ENCODE results near the gene CMSS1. TPM values are rescaled to one million over a fixed set of nuclear protein-coding genes. Genes with fewer than 3 reads are reported as not detected.

CMSS1 gene
- total RNA-seq, 1 experiment from 2014 or later = 70.6 TPM

GRCh38 chr3:100098784-100099070 is 281.1 kb downstream of the CMSS1 start (continued):
- TF ChIP-seq MLX (CRISPR knock-in tag; IDR thresholded peaks at IDR 0.05) (no peak), E2F4 (CRISPR knock-in tag; IDR thresholded peaks at IDR 0.05; ENCODE audit: borderline replicate concordance, low read depth) (no peak), NR1H2 (CRISPR knock-in tag; IDR thresholded peaks at IDR 0.05) (no peak), AFF4 (CRISPR knock-in tag; IDR thresholded peaks at IDR 0.05; ENCODE audit: borderline replicate concordance) (no peak), HMGXB4 (CRISPR knock-in tag; IDR thresholded peaks at IDR 0.05) (no peak), ESRRA (CRISPR knock-in tag; IDR thresholded peaks at IDR 0.05; ENCODE audit: borderline replicate concordance) (no peak), ZNF512 (CRISPR knock-in tag; IDR thresholded peaks at IDR 0.05; ENCODE audit: borderline replicate concordance) (no peak), SMAD3 (CRISPR knock-in tag; IDR thresholded peaks at IDR 0.05; ENCODE audit: borderline replicate concordance) (no peak), SMAD4 (CRISPR knock-in tag; IDR thresholded peaks at IDR 0.05) (no peak), FOXK1 (CRISPR knock-in tag; IDR thresholded peaks at IDR 0.05) (no peak)

- TF ChIP-seq JAZF1 (CRISPR knock-in tag; IDR thresholded peaks at IDR 0.05) = no peak
- no peak for TF ChIP-seq GRHL2 (CRISPR knock-in tag; IDR thresholded peaks at IDR 0.05; ENCODE audit: insufficient replicate concordance, severe bottlenecking)
- no peak for TF ChIP-seq E2F1 (CRISPR knock-in tag; IDR thresholded peaks at IDR 0.05)
- no peak for TF ChIP-seq MAX (CRISPR knock-in tag; IDR thresholded peaks at IDR 0.05)
- TF ChIP-seq TEAD1 (CRISPR knock-in tag; IDR thresholded peaks at IDR 0.05) = no peak
- TF ChIP-seq HMGXB4 (CRISPR knock-in tag; IDR thresholded peaks at IDR 0.05) = no peak
- TF ChIP-seq ZNF512 (CRISPR knock-in tag; IDR thresholded peaks at IDR 0.05; ENCODE audit: borderline replicate concordance) = no peak
- no peak for TF ChIP-seq ZNF219 (CRISPR knock-in tag; IDR thresholded peaks at IDR 0.05; ENCODE audit: borderline replicate concordance)
- no peak for TF ChIP-seq NFYB (CRISPR knock-in tag; conservative IDR thresholded peaks at IDR 0.05; ENCODE audit: low read depth)
- TF ChIP-seq SMAD3 (CRISPR knock-in tag; IDR thresholded peaks at IDR 0.05; ENCODE audit: borderline replicate concordance) = no peak
- no peak for TF ChIP-seq FOXP1 (CRISPR knock-in tag; IDR thresholded peaks at IDR 0.05; ENCODE audit: borderline replicate concordance)
- DNase-seq (ENCODE audit: low spot score) (no peak), ATAC-seq (no peak)
- CTCF ChIA-PET = no interaction called here
- POLR2A ChIA-PET = no interaction called here
- Mint-ChIP-seq H3K4me3 (no peak overlapping the region), H3K4me1 (peaks cover 7% of the 10 kb centered on the region; the same call in 1 of the 2 replicates), H3K36me3 (no peaks in the 10 kb centered on the region), H3K27me3 (ENCODE audit: low read depth) (no peaks in the 10 kb centered on the region), H3K9me3 (peaks cover 4% of the 10 kb centered on the region; the same call in 1 of the 2 replicates), H3K27ac (no peak overlapping the region)
Measured at GRCh38 chr3:100099621-100100020, 282.0 kb downstream of the CMSS1 start.
